GM18517 (cell line): ENCODE data around the gene SLC25A21.

Experiments used
- ATAC-seq: cut with Tn5 transposase; IDR thresholded peaks from one replicate; pipeline ENCODE4 v1.9.1; 2021; ENCODE audit warnings: mild to moderate bottlenecking, moderate library complexity; ENCODE audit not compliant: unreplicated experiment

Gene SLC25A21

GRCh38 chr14:36949371-36949770 lies 223.0 kb downstream of the SLC25A21 start:
- no peak for ATAC-seq

GRCh38 chr14:36948157-36948859 lies 224.1 kb downstream of the SLC25A21 start:
- no peak for ATAC-seq

- ATAC-seq: no peak
These were observed 225.0 kb downstream of the SLC25A21 start for GRCh38 chr14:36947362-36947761.

GRCh38 chr14:36946872-36947271 lies 225.5 kb downstream of the SLC25A21 start:
- ATAC-seq: no peak

GRCh38 chr14:36944307-36945010 lies 227.9 kb downstream of the SLC25A21 start:
- ATAC-seq: no peak

GRCh38 chr14:36942522-36943245 lies 229.7 kb downstream of the SLC25A21 start:
- ATAC-seq: no peak

GRCh38 chr14:36941783-36942521 lies 230.5 kb downstream of the SLC25A21 start:
- ATAC-seq: peak; percentile 79

- no peak for ATAC-seq
These were observed 231.9 kb downstream of the SLC25A21 start for GRCh38 chr14:36940476-36940875.

GRCh38 chr14:36939265-36939664 lies 233.1 kb downstream of the SLC25A21 start:
- ATAC-seq: no peak

- no peak for ATAC-seq
These were observed 233.7 kb downstream of the SLC25A21 start for GRCh38 chr14:36938678-36939077.

GRCh38 chr14:36935976-36936678 lies 236.3 kb downstream of the SLC25A21 start:
- ATAC-seq: no peak

- no peak for ATAC-seq
These were observed 238.1 kb downstream of the SLC25A21 start for GRCh38 chr14:36934304-36934703.

GRCh38 chr14:36931791-36932190 lies 240.6 kb downstream of the SLC25A21 start:
- ATAC-seq: no peak

- ATAC-seq: no peak
These were observed 244.0 kb downstream of the SLC25A21 start for GRCh38 chr14:36928432-36928831.

- no peak for ATAC-seq
These were observed 247.3 kb downstream of the SLC25A21 start for GRCh38 chr14:36925094-36925493.

- ATAC-seq: no peak
These were observed 255.7 kb downstream of the SLC25A21 start for GRCh38 chr14:36916668-36917067.

- no peak for ATAC-seq
These were observed 257.3 kb downstream of the SLC25A21 start for GRCh38 chr14:36915081-36915480.

- ATAC-seq: no peak
These were observed 261.8 kb downstream of the SLC25A21 start for GRCh38 chr14:36910578-36910977.

GRCh38 chr14:36905272-36905888 lies 267.0 kb downstream of the SLC25A21 start:
- ATAC-seq: no peak

- ATAC-seq: no peak
These were observed 270.5 kb downstream of the SLC25A21 start for GRCh38 chr14:36901861-36902260.
